Cerebellar cortex (tissue), 1 donor: ENCODE results near the gene RBFOX1.
A peak's percentile ranks its signal among the peaks of the same experiment; 100 is the strongest.

Experiments
- DNase-seq: peaks from one replicate; pipeline ENCODE4 v3.0.0-alpha.2; 2015; ENCODE audit warnings: low spot score

Gene RBFOX1

GRCh38 chr16:7602291-7602950, 269.8 kb downstream of the RBFOX1 start:
- no peak for DNase-seq

- DNase-seq = no peak
These were observed 273.2 kb downstream of the RBFOX1 start for GRCh38 chr16:7605812-7606211.

- DNase-seq = no peak
These were observed 280.0 kb downstream of the RBFOX1 start for GRCh38 chr16:7612671-7613070.

- DNase-seq = no peak
These were observed 280.9 kb downstream of the RBFOX1 start for GRCh38 chr16:7613518-7613917.

GRCh38 chr16:7614021-7614795, 281.6 kb downstream of the RBFOX1 start:
- no peak for DNase-seq

- DNase-seq = no peak
These were observed 282.9 kb downstream of the RBFOX1 start for GRCh38 chr16:7615565-7615964.

GRCh38 chr16:7624871-7625766, 292.5 kb downstream of the RBFOX1 start:
- peak; percentile 14 for DNase-seq

GRCh38 chr16:7628981-7629380, 296.3 kb downstream of the RBFOX1 start:
- DNase-seq = no peak

GRCh38 chr16:7629571-7629970, 296.9 kb downstream of the RBFOX1 start:
- DNase-seq = no peak

- DNase-seq = no peak
These were observed 304.8 kb downstream of the RBFOX1 start for GRCh38 chr16:7637446-7637845.

- DNase-seq = no peak
These were observed 305.7 kb downstream of the RBFOX1 start for GRCh38 chr16:7638306-7638705.

GRCh38 chr16:7640334-7640733, 307.7 kb downstream of the RBFOX1 start:
- no peak for DNase-seq

- no peak for DNase-seq
These were observed 311.5 kb downstream of the RBFOX1 start for GRCh38 chr16:7644176-7644575.

- peak; percentile 8 for DNase-seq
These were observed 312.2 kb downstream of the RBFOX1 start for GRCh38 chr16:7644811-7645210.

GRCh38 chr16:7646821-7647500, 314.3 kb downstream of the RBFOX1 start:
- DNase-seq = no peak

GRCh38 chr16:7650431-7650830, 317.8 kb downstream of the RBFOX1 start:
- no peak for DNase-seq

- no peak for DNase-seq
These were observed 319.3 kb downstream of the RBFOX1 start for GRCh38 chr16:7651803-7652570.

GRCh38 chr16:7653746-7654461, 321.3 kb downstream of the RBFOX1 start:
- no peak for DNase-seq

GRCh38 chr16:7675628-7676027, 343.0 kb downstream of the RBFOX1 start:
- DNase-seq = no peak

GRCh38 chr16:7680296-7680695, 347.7 kb downstream of the RBFOX1 start:
- no peak for DNase-seq

- DNase-seq = no peak
These were observed 356.2 kb downstream of the RBFOX1 start for GRCh38 chr16:7688811-7689210.
